HEK293 (cell line): Measurements from ENCODE around the gene TMPRSS12.

Source experiments
- PBX3 ChIP-seq: sonication (generic); formaldehyde crosslinking; IDR thresholded peaks from 2 replicates; pipeline ENCODE4 v1.8.1; 2022; ENCODE audit warnings: mild to moderate bottlenecking, moderate library complexity, missing genetic modification reagents
- PRDM1 ChIP-seq: fragments of 450-650 bp; formaldehyde crosslinking; IDR thresholded peaks from 2 replicates; pipeline ENCODE4; 2016; ENCODE audit warnings: missing biosample characterization, missing genetic modification characterization
- PRDM6 ChIP-seq: fragments of 450-650 bp; formaldehyde crosslinking; IDR thresholded peaks from 2 replicates; pipeline ENCODE4 v1.5.1; 2017; ENCODE audit warnings: missing biosample characterization, missing genetic modification characterization
- SP7 ChIP-seq: fragments of 450-650 bp; formaldehyde crosslinking; IDR thresholded peaks from 2 replicates; pipeline ENCODE4 v1.5.1; 2016; ENCODE audit warnings: missing biosample characterization, missing genetic modification characterization
- ZBTB17 ChIP-seq: fragments of 450-650 bp; formaldehyde crosslinking; IDR thresholded peaks from 2 replicates; pipeline ENCODE4 v1.5.1; 2016; ENCODE audit warnings: missing biosample characterization, missing genetic modification characterization
- ZBTB20 ChIP-seq: fragments of 450-650 bp; formaldehyde crosslinking; IDR thresholded peaks from 2 replicates; pipeline ENCODE4 v1.5.1; 2016; ENCODE audit warnings: missing biosample characterization, missing genetic modification characterization
- ZBTB21 ChIP-seq: fragments of 450-650 bp; formaldehyde crosslinking; IDR thresholded peaks from 2 replicates; pipeline ENCODE4 v1.5.1; 2017; ENCODE audit warnings: missing biosample characterization, missing genetic modification characterization
- ZFHX2 ChIP-seq: fragments of 450-650 bp; formaldehyde crosslinking; conservative IDR thresholded peaks from 2 replicates; pipeline ENCODE4 v1.5.1; 2016; ENCODE audit warnings: missing biosample characterization, missing genetic modification characterization
- ZNF121 ChIP-seq: fragments of 450-650 bp; formaldehyde crosslinking; IDR thresholded peaks from 2 replicates; pipeline ENCODE4 v1.5.1; 2016; ENCODE audit warnings: missing biosample characterization, missing genetic modification characterization
- ZNF132 ChIP-seq: fragments of 450-650 bp; formaldehyde crosslinking; IDR thresholded peaks from 2 replicates; pipeline ENCODE4 v1.5.1; 2017; ENCODE audit warnings: missing biosample characterization, missing genetic modification characterization, borderline replicate concordance
- ZNF175 ChIP-seq: fragments of 450-650 bp; formaldehyde crosslinking; IDR thresholded peaks from 2 replicates; pipeline ENCODE4 v1.5.1; 2016; ENCODE audit warnings: missing biosample characterization, missing genetic modification characterization
- ZNF266 ChIP-seq: fragments of 450-650 bp; formaldehyde crosslinking; IDR thresholded peaks from 2 replicates; pipeline ENCODE4 v1.5.1; 2016; ENCODE audit warnings: missing biosample characterization, missing genetic modification characterization, low read depth
- ZNF37A ChIP-seq: fragments of 450-650 bp; IDR thresholded peaks from 2 replicates; pipeline ENCODE4 v1.5.1; 2018; ENCODE audit warnings: missing biosample characterization, missing genetic modification characterization
- ZNF555 ChIP-seq: fragments of 450-650 bp; formaldehyde crosslinking; conservative IDR thresholded peaks from 2 replicates; pipeline ENCODE4 v1.5.1; 2017; ENCODE audit warnings: missing biosample characterization, mild to moderate bottlenecking, missing genetic modification characterization, inconsistent platforms
- ZNF660 ChIP-seq: fragments of 450-650 bp; IDR thresholded peaks from 2 replicates; pipeline ENCODE4 v1.5.1; 2018; ENCODE audit warnings: missing biosample characterization, mild to moderate bottlenecking, missing genetic modification characterization
- ZNF664 ChIP-seq: fragments of 450-650 bp; formaldehyde crosslinking; IDR thresholded peaks from 2 replicates; pipeline ENCODE4 v1.5.1; 2016; ENCODE audit warnings: missing biosample characterization, missing genetic modification characterization
- ZNF707 ChIP-seq: fragments of 450-650 bp; formaldehyde crosslinking; IDR thresholded peaks from 2 replicates; pipeline ENCODE4 v1.5.1; 2016; ENCODE audit warnings: missing biosample characterization, missing genetic modification characterization
- ZSCAN5A ChIP-seq: fragments of 450-650 bp; formaldehyde crosslinking; IDR thresholded peaks from 2 replicates; pipeline ENCODE4 v1.5.1; 2016; ENCODE audit warnings: missing biosample characterization, missing genetic modification characterization
- TF ChIP-seq, protein P1 (sequence below): fragments of 450-650 bp; formaldehyde crosslinking; IDR thresholded peaks from 2 replicates; pipeline ENCODE4 v1.5.1; 2016; ENCODE audit warnings: missing biosample characterization, missing genetic modification characterization, low read depth
- TF ChIP-seq, protein P2 (sequence below): fragments of 450-650 bp; formaldehyde crosslinking; IDR thresholded peaks from 2 replicates; pipeline ENCODE4 v1.5.1; 2017; ENCODE audit warnings: missing biosample characterization, missing genetic modification characterization
- TF ChIP-seq, protein P3 (sequence below): fragments of 450-650 bp; formaldehyde crosslinking; IDR thresholded peaks from 2 replicates; pipeline ENCODE4 v1.5.1; 2016; ENCODE audit warnings: missing biosample characterization, missing genetic modification characterization
- TF ChIP-seq, protein P4 (sequence below): fragments of 450-650 bp; formaldehyde crosslinking; IDR thresholded peaks from 2 replicates; pipeline ENCODE4 v1.5.1; 2016; ENCODE audit warnings: missing biosample characterization, missing genetic modification characterization
- TF ChIP-seq, protein P5 (sequence below): fragments of 450-650 bp; formaldehyde crosslinking; IDR thresholded peaks from 2 replicates; pipeline ENCODE4 v1.5.1; 2016; ENCODE audit warnings: missing biosample characterization, missing genetic modification characterization

The TMPRSS12 gene

DNA sequence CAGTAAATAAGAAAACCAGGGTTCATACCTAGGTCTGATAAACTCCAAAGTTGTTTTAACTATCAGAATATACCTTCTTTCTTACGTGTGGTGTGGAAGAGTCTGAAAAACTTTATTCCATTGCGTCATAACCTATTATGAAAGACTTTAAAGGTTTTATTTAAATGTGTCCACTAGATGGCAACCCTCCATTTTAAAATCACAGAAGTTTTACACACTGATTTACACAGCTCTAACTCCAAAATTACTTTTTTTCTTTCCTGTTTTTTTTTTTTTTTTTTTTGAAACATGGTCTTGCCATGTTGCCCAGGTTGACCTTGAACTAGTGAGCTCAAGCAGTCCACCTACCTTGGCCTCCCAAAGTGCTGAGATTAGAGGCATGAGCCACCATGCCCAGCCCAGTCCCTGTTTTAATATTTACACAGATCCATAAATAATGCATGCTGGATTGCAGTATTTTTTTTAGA lies 17.3 kb upstream of the TMPRSS12 start (continued):
- TF ChIP-seq ZNF175 (tag by site-specific recombination) (no peak), ZNF37A (tag by site-specific recombination) (no peak), ZNF664 (tag by site-specific recombination) (no peak), ZNF121 (tag by site-specific recombination) (no peak), ZNF707 (no peak), ZBTB21 (peak; percentile 92), ZNF555 (tag by site-specific recombination) (no peak), ZNF660 (tag by site-specific recombination) (peak; percentile 76), ZFHX2 (no peak), ZNF266 (tag by site-specific recombination) (no peak), ZNF132 (tag by site-specific recombination) (no peak), PRDM1 (tag by site-specific recombination) (no peak), ZBTB20 (0 out of 2 replicates have a peak, but pooled peaks have one; percentile 14), PRDM6 (tag by site-specific recombination) (peak; percentile 80), SP7 (tag by site-specific recombination) (0 out of 2 replicates have a peak, but pooled peaks have one; percentile 27), ZSCAN5A (tag by site-specific recombination) (no peak), PBX3 (CRISPR knock-in tag) (no peak), ZBTB17 (tag by site-specific recombination) (0 out of 2 replicates have a peak, but pooled peaks have one; percentile 13)
- TF ChIP-seq, protein P1, sequence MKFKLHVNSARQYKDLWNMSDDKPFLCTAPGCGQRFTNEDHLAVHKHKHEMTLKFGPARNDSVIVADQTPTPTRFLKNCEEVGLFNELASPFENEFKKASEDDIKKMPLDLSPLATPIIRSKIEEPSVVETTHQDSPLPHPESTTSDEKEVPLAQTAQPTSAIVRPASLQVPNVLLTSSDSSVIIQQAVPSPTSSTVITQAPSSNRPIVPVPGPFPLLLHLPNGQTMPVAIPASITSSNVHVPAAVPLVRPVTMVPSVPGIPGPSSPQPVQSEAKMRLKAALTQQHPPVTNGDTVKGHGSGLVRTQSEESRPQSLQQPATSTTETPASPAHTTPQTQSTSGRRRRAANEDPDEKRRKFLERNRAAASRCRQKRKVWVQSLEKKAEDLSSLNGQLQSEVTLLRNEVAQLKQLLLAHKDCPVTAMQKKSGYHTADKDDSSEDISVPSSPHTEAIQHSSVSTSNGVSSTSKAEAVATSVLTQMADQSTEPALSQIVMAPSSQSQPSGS = peak; percentile 88
- TF ChIP-seq, protein P2, sequence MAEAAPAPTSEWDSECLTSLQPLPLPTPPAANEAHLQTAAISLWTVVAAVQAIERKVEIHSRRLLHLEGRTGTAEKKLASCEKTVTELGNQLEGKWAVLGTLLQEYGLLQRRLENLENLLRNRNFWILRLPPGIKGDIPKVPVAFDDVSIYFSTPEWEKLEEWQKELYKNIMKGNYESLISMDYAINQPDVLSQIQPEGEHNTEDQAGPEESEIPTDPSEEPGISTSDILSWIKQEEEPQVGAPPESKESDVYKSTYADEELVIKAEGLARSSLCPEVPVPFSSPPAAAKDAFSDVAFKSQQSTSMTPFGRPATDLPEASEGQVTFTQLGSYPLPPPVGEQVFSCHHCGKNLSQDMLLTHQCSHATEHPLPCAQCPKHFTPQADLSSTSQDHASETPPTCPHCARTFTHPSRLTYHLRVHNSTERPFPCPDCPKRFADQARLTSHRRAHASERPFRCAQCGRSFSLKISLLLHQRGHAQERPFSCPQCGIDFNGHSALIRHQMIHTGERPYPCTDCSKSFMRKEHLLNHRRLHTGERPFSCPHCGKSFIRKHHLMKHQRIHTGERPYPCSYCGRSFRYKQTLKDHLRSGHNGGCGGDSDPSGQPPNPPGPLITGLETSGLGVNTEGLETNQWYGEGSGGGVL (tag by site-specific recombination) = no peak
- TF ChIP-seq, protein P3, sequence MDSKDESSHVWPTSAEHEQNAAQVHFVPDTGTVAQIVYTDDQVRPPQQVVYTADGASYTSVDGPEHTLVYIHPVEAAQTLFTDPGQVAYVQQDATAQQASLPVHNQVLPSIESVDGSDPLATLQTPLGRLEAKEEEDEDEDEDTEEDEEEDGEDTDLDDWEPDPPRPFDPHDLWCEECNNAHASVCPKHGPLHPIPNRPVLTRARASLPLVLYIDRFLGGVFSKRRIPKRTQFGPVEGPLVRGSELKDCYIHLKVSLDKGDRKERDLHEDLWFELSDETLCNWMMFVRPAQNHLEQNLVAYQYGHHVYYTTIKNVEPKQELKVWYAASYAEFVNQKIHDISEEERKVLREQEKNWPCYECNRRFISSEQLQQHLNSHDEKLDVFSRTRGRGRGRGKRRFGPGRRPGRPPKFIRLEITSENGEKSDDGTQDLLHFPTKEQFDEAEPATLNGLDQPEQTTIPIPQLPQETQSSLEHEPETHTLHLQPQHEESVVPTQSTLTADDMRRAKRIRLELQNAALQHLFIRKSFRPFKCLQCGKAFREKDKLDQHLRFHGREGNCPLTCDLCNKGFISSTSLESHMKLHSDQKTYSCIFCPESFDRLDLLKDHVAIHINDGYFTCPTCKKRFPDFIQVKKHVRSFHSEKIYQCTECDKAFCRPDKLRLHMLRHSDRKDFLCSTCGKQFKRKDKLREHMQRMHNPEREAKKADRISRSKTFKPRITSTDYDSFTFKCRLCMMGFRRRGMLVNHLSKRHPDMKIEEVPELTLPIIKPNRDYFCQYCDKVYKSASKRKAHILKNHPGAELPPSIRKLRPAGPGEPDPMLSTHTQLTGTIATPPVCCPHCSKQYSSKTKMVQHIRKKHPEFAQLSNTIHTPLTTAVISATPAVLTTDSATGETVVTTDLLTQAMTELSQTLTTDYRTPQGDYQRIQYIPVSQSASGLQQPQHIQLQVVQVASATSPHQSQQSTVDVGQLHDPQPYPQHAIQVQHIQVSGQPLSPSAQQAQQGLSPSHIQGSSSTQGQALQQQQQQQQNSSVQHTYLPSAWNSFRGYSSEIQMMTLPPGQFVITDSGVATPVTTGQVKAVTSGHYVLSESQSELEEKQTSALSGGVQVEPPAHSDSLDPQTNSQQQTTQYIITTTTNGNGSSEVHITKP (tag by site-specific recombination) = peak; percentile 68
- TF ChIP-seq, protein P4, sequence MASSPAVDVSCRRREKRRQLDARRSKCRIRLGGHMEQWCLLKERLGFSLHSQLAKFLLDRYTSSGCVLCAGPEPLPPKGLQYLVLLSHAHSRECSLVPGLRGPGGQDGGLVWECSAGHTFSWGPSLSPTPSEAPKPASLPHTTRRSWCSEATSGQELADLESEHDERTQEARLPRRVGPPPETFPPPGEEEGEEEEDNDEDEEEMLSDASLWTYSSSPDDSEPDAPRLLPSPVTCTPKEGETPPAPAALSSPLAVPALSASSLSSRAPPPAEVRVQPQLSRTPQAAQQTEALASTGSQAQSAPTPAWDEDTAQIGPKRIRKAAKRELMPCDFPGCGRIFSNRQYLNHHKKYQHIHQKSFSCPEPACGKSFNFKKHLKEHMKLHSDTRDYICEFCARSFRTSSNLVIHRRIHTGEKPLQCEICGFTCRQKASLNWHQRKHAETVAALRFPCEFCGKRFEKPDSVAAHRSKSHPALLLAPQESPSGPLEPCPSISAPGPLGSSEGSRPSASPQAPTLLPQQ = peak; percentile 37; the same call in 1 of the 2 replicates
- TF ChIP-seq, protein P5, sequence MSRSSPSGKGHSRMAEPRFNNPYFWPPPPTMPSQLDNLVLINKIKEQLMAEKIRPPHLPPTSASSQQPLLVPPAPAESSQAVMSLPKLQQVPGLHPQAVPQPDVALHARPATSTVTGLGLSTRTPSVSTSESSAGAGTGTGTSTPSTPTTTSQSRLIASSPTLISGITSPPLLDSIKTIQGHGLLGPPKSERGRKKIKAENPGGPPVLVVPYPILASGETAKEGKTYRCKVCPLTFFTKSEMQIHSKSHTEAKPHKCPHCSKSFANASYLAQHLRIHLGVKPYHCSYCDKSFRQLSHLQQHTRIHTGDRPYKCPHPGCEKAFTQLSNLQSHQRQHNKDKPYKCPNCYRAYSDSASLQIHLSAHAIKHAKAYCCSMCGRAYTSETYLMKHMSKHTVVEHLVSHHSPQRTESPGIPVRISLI (tag by site-specific recombination) = peak; percentile 96
